ENCODE results near the gene RABGAP1L.
A peak's percentile ranks its signal among the peaks of the same experiment; 100 is the strongest.

The RABGAP1L gene

DNA sequence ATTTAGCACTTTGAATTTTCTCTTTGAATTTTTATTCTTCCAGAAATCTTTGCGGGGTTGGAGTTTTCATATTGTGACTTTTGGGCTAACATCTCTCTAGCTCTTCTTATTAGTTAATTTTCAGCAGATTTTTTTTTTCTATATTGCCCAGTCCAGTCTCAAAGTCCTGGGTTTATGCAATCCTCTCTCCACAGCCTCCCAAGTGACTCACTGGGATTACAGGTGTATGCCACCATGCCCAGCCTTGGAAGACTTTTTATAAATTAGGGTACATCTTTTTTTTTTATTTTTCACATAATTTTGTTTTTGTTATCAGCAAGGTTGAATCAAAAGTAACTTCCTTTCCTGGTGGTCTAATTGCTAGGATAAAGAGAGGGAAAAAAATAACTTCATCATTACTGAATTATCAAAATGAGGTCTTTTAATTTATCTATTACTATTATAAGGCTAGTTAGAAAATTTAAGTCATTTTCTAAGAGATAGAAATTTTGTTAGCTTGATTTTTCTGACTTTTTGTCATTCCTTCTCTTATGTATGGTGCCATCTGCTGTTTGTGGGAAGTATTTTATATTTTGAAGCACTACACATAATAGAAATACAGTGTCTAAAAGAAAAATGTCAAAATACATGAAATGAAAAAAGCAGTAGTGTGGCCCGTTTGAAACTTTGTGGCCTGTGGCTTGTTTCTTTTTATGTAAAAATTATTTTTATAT lies 567.0 kb downstream of the RABGAP1L start:
- DNase-seq, result no peak

DNA sequence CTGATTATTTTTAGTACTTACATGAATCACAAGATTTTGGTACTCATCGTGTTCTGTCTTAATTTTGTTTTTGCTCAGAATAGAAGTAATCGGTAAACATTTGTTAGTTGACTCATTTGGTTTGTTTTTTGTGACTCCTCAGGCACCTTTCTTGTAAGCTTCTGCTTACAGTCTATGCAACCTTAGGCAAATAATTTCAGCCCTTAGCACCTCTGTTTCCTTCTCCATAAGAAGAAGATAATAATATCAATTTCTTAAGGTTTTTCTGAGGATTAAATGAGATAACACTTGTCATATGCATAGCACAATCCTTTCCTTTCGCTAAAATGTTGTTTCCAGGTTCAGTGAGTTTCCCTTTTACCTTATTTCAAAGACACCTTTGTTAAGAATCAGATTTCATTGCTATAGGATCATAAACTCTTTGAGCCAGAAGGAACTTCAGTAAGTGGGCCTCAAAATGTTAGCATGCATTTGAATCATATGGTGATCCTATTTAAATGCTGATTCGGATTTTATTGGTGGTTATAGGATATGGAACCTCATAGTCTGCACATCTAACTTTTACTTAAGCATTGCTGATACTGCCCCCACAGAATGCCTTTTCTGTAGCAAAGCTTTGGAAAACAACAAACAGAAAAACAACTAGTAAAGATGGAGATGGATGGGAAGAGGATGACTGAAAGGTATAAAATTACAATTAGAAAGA lies 567.7 kb downstream of the RABGAP1L start:
- no peak for DNase-seq

DNA sequence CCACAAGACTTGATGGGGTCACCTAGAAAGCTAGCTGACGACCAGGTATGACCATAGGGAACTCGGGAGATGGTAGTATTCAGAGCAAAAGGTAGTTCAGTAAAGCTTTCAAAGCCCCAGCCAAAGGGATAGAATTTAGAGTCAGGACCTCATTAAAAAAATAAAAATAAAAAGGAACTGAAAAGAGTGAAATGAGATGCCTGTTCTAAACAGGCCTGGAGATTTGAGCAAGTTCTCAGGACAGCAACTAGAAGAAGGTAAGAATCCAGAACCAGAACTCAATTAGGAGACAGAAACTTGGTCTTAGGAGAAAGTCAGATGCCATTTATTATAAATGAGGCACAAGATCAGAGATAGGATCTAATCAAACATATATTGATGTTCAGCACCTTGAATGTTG lies 575.0 kb downstream of the RABGAP1L start:
- no peak for DNase-seq

DNA sequence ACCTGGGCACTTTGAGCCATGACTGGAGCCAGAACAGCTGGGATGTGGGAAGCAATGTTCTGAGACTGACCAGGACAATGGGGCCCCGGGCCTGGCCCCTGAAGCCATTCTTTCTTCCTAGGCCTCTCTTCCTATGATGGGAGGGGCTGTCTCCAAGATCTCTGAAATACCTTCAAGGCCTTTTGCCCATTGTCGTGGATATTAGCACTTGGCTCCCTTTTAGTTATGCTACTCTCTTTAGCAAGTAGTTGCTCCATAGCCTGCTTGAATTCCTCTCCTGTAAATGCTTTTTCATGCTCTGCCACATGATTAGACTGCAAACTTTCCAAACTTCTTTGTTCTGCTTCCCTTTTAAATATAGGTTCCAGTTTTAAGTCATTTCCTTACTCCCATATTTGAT lies 577.5 kb downstream of the RABGAP1L start:
- DNase-seq, result no peak

DNA sequence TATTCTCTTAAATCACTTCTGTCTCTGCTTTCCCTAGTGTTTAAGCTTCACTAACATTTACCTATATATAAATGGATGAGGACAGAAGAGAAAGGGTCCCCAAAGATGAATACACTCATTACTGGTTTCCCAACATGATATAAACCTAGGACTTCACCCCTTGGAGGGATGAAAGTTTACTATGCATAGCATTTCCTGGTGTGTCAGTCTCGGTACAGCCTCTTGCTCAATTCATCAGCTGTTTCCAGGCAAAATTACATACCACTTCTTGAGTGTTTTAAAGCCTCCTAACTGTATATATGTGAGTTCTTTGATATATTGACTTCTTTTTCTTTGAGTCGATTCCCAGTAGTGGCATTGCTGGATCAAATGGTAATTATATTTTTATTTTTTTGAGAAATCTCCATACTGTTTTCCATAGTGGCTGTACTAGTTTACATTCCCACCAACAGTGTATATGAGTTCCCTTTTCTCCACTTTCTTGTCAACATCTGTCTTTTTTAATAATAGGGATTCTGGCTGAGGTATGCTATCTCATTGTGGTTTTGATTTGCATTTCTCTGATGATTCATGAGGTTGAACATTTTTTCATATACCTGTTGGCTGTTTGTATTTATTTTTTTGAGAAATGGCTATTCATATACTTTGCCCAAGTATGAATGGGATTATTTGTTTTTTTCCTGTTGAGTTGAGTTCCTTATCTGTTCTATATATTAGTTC lies 581.1 kb downstream of the RABGAP1L start:
- DNase-seq, result no peak

DNA sequence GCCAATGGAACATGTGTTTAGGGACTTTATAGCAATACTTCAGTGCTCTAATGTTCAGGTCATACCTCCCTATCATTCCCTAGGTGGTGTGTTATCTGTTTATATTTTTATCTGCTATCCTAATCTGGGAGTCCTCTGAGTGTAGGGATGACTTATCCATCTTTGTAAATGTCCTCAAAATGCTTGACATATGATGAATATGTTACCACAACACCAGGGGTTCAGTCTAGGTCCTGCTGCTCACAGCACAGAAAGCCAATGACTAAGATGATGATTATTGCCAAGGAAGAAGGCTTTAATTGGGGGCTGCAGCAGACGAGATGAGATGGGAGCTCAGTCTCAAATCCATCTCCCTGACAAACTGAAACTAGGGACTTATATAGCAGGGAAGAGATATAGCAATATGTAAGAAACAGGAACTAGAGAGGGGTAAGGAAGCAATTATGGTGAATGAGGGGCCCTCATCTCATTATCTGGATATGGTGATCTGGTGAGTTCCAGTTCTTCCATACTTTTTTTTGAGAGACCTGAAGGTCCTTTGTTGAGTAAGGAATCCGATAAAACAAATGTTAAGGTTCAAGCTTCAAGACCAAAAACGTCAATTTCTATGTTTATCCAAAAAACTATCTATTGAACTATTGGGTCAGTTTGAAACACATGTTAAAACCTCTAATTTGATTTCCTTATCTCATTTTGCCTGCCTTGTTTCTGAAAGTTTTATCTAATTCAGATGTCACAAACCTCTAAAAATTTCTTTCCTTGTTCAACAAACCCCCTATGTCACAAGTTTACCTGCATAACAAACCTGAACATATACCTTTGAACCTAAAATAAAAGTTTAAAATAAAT lies 583.7 kb downstream of the RABGAP1L start:
- DNase-seq, result no peak

DNA sequence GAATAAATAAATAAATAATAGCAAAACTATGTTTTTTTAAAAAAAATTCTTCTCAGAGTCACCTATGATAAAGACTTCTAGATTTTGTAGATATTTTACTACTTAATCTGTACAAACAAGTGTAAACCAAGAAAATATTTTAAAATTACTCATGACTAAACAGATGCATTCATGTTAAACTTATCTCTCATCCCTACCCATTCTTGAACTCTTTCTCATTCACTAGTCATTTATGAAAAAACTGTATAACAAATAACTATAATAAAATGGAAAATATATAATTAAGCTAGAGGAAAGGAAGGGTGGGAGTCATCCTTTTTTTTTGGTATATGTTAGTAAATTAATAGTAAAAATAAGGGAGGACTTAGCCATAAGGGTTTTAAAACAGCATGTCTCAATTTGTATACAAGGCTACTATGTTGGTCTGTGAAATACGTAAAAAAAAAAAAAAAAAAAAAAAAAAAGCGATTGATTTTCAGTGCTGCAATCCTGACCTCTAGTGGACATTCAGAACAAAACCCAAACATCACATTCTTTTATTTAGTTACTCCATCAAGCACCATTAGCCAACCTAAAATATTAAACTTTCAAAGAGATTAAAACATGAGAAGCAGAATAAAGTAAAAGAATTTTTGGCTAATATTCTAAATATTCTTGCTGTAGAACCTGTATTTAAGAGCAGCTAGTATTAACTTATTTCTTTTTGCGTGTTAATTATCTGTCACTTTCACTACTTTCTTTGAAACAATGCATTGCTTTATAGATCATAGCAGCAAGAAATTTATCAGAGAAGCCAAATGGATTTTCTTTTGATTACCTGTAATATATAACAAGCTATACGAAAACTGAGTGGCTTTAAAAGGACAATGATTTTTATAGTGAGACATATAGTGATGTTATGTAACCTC lies 584.6 kb downstream of the RABGAP1L start:
- peak; percentile 28 for DNase-seq

DNA sequence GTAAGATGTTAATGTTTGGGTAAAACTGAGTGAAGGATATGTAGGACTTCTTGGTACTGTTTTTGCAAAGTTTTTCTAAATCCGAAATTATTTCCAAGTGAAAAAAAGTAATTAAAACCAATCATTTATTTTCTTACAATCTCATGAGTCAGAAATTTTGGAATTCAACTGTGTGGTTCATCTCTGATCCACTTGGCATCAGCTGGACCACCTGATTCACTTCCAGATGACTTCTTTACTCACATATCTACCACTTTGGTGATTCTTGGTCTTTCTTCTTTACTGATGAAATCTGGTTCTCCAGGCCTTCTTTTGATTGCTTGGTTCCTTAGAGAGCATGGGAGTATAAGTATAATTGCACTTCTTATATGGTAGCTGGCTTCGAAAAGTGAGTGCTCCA lies 585.6 kb downstream of the RABGAP1L start:
- DNase-seq, result no peak

DNA sequence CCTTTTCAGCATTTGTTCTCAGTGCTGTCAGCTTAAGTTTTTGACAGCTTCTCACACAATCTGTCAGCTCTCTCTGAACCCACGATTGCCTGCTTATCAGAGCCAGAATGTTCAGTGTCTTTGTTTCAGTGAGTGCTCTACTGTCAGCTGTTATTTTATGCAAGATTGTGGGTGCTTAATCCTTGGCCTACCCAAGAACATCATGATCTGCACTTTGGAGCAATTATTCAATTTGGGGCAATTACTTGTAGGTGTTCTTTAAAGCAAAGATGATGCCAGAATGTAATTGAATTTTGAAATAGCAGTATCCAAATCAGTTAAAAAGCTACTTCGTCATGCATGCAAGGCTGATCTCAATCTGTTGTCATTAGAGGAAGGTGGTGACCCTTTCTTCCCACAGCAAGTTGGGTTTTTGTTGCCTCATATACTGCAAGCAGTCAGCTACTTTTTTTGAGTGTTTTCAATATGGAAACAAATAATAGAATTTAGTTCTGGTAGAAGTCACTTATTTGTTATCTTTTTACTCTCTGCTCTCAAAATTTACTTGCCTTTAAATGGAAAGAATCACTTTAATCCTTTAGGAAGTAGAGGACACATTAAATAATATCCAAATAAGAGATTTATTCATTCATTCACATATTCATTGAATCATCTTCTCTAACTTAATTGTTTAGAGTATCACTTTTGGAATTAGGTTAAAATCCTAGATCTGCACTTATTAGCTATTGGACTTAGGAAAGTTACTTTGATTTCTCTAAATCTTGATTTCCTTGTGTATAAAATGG lies 586.9 kb downstream of the RABGAP1L start:
- DNase-seq, result no peak

DNA sequence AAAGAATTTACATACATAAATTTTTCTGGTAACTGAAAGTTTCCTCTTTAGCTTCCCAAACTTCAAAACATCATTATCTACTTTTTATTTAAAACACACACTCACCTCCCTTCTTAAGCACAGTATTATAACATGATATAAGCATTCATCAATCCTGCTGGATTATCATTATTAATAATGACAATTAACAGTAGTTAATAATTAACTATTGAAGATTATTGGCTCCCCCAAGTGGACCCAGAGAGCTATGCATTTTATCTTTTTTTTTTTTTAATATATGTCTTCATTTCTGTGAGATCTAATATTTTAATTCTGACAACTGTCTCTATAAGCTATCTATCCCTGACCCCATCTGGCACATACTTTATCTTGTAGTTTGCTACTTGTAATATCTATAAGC lies 588.3 kb downstream of the RABGAP1L start:
- no peak for DNase-seq

DNA sequence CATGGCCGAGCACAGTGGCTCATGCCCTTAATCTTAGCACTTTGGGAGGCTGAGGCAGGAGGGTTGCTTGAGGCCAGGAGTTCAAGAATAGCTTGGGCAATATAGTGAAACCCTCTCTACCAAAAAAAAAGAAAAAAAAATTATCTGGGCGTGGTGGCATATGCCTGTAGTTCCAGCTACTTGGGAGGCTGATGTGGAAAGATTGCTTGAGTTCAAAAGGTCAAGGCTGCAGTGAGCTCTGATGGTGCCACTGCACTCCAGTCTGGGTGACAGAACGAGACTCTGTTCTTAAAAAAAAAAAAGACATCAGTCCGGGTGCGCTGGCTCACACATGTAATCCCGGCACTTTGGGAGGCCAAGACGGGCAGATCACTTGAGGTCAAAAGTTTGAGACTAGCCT lies 589.3 kb downstream of the RABGAP1L start:
- DNase-seq, result no peak

DNA sequence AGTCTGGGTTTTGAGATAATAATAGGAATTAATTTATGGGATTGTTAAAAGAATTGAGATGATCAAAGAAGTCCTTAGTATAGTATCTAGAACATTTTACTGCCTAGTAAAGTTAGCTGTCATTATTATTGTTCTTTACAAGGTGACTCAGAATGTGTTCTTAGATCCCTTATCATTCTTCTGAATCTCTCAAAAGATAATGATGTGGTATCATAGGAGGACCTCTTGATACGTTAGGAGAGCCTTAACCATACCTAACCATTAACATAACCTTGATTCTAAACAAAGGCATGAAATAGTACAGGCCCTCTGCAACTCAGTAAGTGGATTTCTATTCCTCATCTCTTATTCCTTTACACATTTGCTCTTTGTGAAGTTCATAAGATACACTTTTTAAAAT lies 593.8 kb downstream of the RABGAP1L start:
- DNase-seq, result no peak

DNA sequence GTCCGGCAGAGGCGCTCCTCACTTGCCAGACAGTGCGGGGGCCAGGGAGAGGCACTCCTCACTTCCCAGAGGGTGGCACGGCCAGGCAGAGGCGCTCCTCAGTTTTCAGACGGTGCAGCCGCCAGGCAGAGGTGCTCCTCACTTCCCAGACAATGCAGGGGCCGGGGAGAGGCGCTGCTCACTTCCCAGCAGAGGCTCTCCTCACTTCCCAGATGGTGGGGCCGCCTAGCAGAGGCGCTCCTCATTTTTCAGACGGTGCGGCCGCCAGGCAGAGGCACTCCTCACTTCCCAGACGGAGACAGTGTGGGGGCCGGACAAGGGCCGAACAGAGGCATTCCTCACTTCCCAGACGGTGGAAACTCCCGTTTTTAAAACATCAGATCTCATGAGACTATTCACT lies 602.0 kb downstream of the RABGAP1L start:
- no peak for DNase-seq

DNA sequence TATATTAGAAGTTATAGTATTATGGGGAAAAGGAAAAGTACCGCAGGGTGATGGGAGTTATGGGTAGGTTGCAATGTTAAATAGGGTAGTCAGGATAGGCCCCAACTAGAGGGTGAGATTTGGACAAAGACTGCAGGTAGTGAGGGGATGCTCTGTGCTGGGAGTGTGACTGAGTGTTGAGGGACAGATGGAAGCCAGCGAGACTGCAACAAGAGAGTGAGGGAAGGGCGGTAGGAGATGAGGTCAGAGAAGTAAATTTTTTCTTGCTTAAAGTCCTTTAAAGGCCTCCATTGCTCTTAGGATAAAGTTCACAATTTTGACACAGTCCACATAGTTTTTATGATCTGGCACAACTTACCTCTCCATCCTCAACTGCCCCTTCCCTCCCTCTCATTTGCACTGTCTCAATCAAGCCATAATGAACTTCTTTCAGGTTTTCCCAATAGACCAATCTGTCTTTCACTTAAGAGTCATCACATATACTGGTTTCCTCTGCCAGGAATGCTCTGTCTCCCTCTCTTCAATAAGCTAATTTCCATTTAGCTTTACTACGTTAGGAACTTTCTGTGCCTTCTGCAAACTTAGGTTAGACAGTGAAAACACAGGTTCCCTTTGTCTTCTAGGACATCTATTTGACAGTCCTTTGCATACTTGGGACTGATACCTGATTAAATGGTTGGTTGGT lies 602.7 kb downstream of the RABGAP1L start:
- no peak for DNase-seq

DNA sequence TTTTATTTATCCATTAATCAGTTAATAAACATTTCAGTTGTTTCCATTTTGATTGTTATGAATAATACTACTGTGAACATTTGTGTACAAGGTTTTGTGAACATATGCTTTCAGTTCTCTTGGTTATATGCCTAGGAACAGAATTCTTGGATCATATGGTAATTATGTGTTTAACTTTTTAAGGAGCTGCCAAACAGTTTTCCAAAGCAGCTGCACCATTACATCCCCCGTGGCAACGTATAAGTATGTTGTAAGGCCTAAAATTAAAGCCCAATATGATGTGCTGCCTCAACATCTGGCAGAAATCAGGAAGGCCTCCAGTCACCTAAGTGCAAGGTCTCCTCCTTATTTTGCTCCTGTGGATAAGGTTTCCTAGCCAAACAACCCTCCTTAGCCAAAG lies 604.9 kb downstream of the RABGAP1L start:
- no peak for DNase-seq

DNA sequence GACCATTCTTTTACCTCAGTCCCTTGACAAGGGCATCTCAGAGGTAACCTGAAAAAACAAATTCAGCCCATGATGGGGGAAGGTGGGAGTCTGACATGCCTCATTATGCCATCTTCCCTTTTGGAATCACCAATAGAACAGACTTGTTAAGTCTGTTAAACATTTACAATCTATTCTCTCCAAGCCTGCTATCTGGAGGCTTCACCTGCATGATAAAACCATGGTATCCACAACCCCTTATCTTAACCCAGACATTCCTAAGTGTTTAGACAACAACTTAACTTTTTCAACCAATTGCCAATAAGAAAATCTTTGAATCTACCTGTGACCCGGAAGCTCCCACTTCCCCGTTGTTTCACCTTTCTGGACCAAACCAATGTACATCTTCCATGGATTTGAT lies 607.4 kb downstream of the RABGAP1L start:
- DNase-seq, result no peak

DNA sequence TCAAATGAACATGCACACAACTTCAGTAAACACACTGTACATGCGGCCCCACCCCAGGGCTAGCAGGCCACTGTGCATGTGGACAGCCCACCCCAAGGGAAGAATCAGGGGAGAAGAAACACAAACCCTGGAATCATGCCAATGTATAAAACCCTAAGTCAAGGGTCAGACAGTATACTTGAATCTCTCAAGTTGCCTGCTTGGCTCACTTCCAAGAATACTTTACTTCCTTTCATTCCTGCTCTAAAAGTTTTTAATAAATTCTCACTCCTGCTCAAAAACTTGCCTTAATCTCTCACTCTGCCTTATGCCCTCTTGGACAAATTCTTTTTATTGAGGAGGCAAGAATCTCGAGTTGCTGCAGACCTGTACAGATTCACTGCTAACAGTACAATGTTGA lies 609.2 kb downstream of the RABGAP1L start:
- no peak for DNase-seq

DNA sequence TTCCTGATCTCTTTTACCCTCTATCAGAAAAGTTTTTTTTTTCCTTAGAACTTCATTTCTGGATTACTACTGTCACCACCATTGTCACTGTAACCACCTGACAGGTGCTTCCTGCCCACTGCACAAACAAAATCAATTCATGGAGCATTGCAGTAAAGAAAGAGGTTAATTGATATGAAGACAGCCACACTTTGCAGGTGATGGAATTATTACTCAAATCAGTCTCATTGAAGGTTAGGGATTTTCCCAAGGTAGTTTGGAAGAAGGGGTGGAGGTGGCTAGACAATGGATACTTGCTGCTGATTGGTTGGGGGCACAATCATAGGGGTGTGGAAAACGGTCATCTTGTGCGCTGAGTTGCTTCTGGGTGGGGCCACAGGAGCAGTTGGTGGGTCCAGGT lies 609.6 kb downstream of the RABGAP1L start:
- DNase-seq, result no peak

DNA sequence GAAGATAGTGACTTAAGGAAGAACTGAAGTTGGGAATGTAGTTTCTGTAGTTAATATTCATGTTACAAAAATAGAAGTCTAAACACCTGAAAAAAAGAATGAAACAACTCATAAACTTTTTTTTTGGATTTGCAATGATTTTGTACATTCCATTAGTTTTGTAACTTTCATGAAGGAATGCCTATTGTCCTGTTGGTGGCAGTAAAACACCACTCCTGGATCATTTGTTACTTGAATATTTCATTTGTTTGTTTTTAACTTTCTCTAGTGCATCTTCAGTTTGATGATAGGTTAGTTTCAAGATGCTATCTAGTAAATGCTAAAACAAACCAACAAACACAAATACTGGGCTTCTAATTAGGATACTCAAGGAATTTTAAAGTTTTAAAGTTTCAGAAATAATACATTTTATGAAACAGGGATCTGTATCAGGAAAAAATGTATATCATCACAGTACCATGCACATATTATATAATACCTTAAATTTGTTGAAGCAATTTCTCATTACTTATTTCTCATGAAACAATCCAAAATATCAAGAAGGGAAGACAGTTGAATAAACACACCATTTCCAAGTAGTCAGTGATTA lies 610.7 kb downstream of the RABGAP1L start:
- DNase-seq, result peak; percentile 42

DNA sequence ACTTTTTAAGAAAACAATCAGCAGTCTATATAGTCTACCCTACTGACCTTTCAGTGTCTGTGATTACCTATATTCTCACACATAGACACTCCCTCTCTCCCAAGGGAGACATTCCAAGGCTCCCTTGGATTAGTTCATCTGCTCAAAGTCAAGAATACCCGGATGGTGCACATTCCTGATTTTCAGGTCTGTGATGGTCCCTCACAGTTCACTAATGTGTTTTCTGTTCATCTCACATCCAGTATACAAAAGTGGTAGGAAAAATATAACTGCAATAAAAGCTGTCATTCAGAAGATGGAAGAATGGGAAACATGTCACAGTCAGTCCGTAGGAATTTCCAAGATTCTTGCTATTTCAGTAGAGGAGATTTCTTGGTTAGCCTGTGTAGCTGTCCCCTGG lies 616.3 kb downstream of the RABGAP1L start:
- DNase-seq, result no peak
